Neural cell (in vitro differentiated cells): ENCODE data around the gene AP1S2. TPM values are rescaled to one million over a fixed set of nuclear protein-coding genes. Genes with fewer than 3 reads are reported as not detected.

Experiments
- H2AFZ ChIP-seq: fragments of 200-600, 300-800 bp; sonication (generic), shearing (Covaris generic); 2 replicates; pipeline ENCODE4 v1.6.0; 2014; ENCODE audit warnings: low read depth, mild to moderate bottlenecking, antibody characterized with exemption, low read length, moderate library complexity
- H3F3A ChIP-seq: fragments of 200-600 bp; shearing (Covaris generic); 2 replicates; pipeline ENCODE4 v1.6.1; 2016; ENCODE audit warnings: mild to moderate bottlenecking, moderate library complexity, mixed read lengths, antibody characterized with exemption, low read length; ENCODE audit not compliant: insufficient read depth, poor library complexity, severe bottlenecking
- H3K27ac ChIP-seq: fragments of 200-600, 300-800 bp; sonication (generic), shearing (Covaris generic); 2 replicates; pipeline ENCODE4 v1.5.1; 2014; ENCODE audit warnings: mild to moderate bottlenecking, low read length, moderate library complexity
- H3K27me3 ChIP-seq: fragments of 300-800, 200-600 bp; sonication (generic), shearing (Covaris generic); 2 replicates; pipeline ENCODE4 v1.6.0; 2014; ENCODE audit warnings: mild to moderate bottlenecking, low read depth, low read length, moderate library complexity; ENCODE audit not compliant: insufficient read depth
- H3K36me3 ChIP-seq: fragments of 300-800, 200-600 bp; sonication (generic), shearing (Covaris generic); 2 replicates; pipeline ENCODE4 v1.5.1; 2014; ENCODE audit warnings: mild to moderate bottlenecking, antibody characterized with exemption, low read length, moderate library complexity; ENCODE audit not compliant: insufficient read depth
- H3K4me2 ChIP-seq: fragments of 300-800, 200-600 bp; sonication (generic), shearing (Covaris generic); 2 replicates; pipeline ENCODE4 v1.6.0; 2014; ENCODE audit warnings: mild to moderate bottlenecking, low read length
- H3K4me3 ChIP-seq: fragments of 300-800, 200-600 bp; sonication (generic), shearing (Covaris generic); 2 replicates; pipeline ENCODE4 v1.5.1; 2014; ENCODE audit warnings: mild to moderate bottlenecking, low read length, moderate library complexity
- H3K79me2 ChIP-seq: fragments of 200-600 bp; shearing (Covaris generic); replicated peaks from 2 replicates; pipeline ENCODE4 v1.6.0; 2014; ENCODE audit warnings: mild to moderate bottlenecking, low read length, moderate library complexity; ENCODE audit not compliant: insufficient read depth
- H3K9ac ChIP-seq: fragments of 300-800, 200-600 bp; sonication (generic), shearing (Covaris generic); 2 replicates; pipeline ENCODE4 v1.6.1; 2016; ENCODE audit warnings: mild to moderate bottlenecking, low read length, mixed read lengths
- H3K9me2 ChIP-seq: fragments of 200-600 bp; shearing (Covaris generic); 2 replicates; pipeline ENCODE4 v1.6.1; 2016; ENCODE audit warnings: mild to moderate bottlenecking, low read length, mixed read lengths; ENCODE audit not compliant: insufficient read depth
- H3K9me3 ChIP-seq: fragments of 200-600, 300-800 bp; sonication (generic), shearing (Covaris generic); 2 replicates; pipeline ENCODE4 v1.6.1; 2016; ENCODE audit warnings: mild to moderate bottlenecking, mixed run types, low read length, moderate library complexity, mixed read lengths
- H4K20me1 ChIP-seq: fragments of 200-600 bp; shearing (Covaris generic); 2 replicates; pipeline ENCODE4 v1.6.1; 2016; ENCODE audit warnings: mild to moderate bottlenecking, mixed run types; ENCODE audit not compliant: insufficient read depth
- EP300 ChIP-seq: fragments of 450-650 bp; conservative IDR thresholded peaks from 2 replicates; pipeline ENCODE4 v1.6.1; 2014; ENCODE audit warnings: antibody characterized with exemption, mild to moderate bottlenecking, moderate library complexity; ENCODE audit not compliant: poor library complexity, severe bottlenecking
- EZH2 ChIP-seq: fragments of 200-600, 300-800 bp; shearing (Covaris generic), sonication (generic); IDR thresholded peaks from 2 replicates; pipeline ENCODE4 v1.6.1; 2014; ENCODE audit warnings: antibody characterized with exemption, low read length, borderline replicate concordance, mild to moderate bottlenecking; ENCODE audit not compliant: insufficient read depth, poor library complexity, severe bottlenecking
- MXI1 ChIP-seq: fragments of 450-650 bp; conservative IDR thresholded peaks from 2 replicates; pipeline ENCODE4 v1.6.1; 2014; ENCODE audit warnings: antibody characterized with exemption, mild to moderate bottlenecking; ENCODE audit not compliant: poor library complexity, severe bottlenecking
- POLR2AphosphoS5 ChIP-seq: IDR thresholded peaks from 2 replicates; pipeline ENCODE4 v1.6.1; 2012
- RAD21 ChIP-seq: fragments of 450-650 bp; conservative IDR thresholded peaks from 2 replicates; pipeline ENCODE4 v1.6.1; 2014; ENCODE audit warnings: antibody characterized with exemption, mild to moderate bottlenecking, moderate library complexity
- REST ChIP-seq: IDR thresholded peaks from 2 replicates; pipeline ENCODE4 v1.6.1; 2012; ENCODE audit warnings: borderline replicate concordance
- SMC3 ChIP-seq: fragments of 450-650 bp; conservative IDR thresholded peaks from 2 replicates; pipeline ENCODE4 v1.6.1; 2014; ENCODE audit warnings: antibody characterized with exemption, mild to moderate bottlenecking, moderate library complexity; ENCODE audit not compliant: poor library complexity
- TAF1 ChIP-seq: IDR thresholded peaks from 2 replicates; pipeline ENCODE4 v1.6.1; 2012; ENCODE audit warnings: low read depth
- polyA plus RNA-seq: library from polyadenylated mRNA; depleted of rRNA; stranded (reverse); fragments of >200 nt; gene quantifications from 2 replicates; pipeline ENCODE4 v1.2.3, GENCODE V29; 2014
- TF ChIP-seq, protein P1 (sequence below): fragments of 450-650 bp; IDR thresholded peaks from 2 replicates; pipeline ENCODE4 v1.5.1; 2014; ENCODE audit warnings: antibody characterized with exemption, mild to moderate bottlenecking, moderate library complexity; ENCODE audit not compliant: poor library complexity, severe bottlenecking

AP1S2 gene
- polyA plus RNA-seq, 1 donor from 2014 or later: 160 TPM

GRCh38 chrX:15866147-15866546, 11.5 kb upstream of the AP1S2 start:
- H3K27ac ChIP-seq: no peak overlapping the region
- H3K79me2 ChIP-seq: no peaks in the 10 kb centered on the region
- no peaks in the 10 kb centered on the region for H3F3A ChIP-seq
- H3K4me2 ChIP-seq: no peak overlapping the region
- no peaks in the 10 kb centered on the region for H3K36me3 ChIP-seq
- no peak overlapping the region for H3K4me3 ChIP-seq
- no peaks in the 10 kb centered on the region for H3K27me3 ChIP-seq
- no peak overlapping the region for H2AFZ ChIP-seq
- H3K9me2 ChIP-seq: no peaks in the 10 kb centered on the region
- no peaks in the 10 kb centered on the region for H4K20me1 ChIP-seq
- TF ChIP-seq RAD21 (no peak), REST (no peak), EP300 (no peak), MXI1 (no peak), SMC3 (no peak), EZH2 (no peak), TAF1 (no peak), POLR2AphosphoS5 (no peak)
- TF ChIP-seq, protein P1, sequence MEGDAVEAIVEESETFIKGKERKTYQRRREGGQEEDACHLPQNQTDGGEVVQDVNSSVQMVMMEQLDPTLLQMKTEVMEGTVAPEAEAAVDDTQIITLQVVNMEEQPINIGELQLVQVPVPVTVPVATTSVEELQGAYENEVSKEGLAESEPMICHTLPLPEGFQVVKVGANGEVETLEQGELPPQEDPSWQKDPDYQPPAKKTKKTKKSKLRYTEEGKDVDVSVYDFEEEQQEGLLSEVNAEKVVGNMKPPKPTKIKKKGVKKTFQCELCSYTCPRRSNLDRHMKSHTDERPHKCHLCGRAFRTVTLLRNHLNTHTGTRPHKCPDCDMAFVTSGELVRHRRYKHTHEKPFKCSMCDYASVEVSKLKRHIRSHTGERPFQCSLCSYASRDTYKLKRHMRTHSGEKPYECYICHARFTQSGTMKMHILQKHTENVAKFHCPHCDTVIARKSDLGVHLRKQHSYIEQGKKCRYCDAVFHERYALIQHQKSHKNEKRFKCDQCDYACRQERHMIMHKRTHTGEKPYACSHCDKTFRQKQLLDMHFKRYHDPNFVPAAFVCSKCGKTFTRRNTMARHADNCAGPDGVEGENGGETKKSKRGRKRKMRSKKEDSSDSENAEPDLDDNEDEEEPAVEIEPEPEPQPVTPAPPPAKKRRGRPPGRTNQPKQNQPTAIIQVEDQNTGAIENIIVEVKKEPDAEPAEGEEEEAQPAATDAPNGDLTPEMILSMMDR: no peak
- no peaks in the 10 kb centered on the region for H3K9me3 ChIP-seq
- H3K9ac ChIP-seq: no peak overlapping the region

DNA sequence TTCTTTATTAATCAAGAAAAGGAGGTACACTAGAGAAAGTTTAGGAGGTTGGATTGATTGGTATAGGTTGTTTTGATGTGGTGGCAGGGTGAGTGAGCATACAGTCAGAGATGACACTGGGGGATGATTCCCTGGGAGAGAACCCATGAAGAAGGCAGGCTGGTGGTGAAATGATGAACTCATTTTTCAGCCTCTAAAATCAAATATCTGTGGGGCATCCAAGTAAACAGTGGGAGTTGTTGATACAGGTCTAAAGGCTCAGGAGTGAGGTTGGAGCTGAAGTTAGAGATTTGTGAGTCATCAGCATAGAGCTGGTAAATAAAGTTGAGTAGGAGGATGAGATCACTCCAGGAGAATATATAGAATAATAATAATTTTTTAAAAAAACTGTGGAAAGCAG, 10.0 kb upstream of the AP1S2 start:
- H3K27me3 ChIP-seq: no peaks in the 10 kb centered on the region

More for the DNA sequence above, 10.0 kb upstream of the AP1S2 start:
- H3K4me3 ChIP-seq: no peak overlapping the region
- no peaks in the 10 kb centered on the region for H4K20me1 ChIP-seq
- H3K9ac ChIP-seq: no peak overlapping the region
- H3K27ac ChIP-seq: no peak overlapping the region
- H3K36me3 ChIP-seq: no peaks in the 10 kb centered on the region
- no peak overlapping the region for H3K4me2 ChIP-seq
- no peaks in the 10 kb centered on the region for H3K9me2 ChIP-seq
- no peak overlapping the region for H2AFZ ChIP-seq
- H3K79me2 ChIP-seq: no peaks in the 10 kb centered on the region
- TF ChIP-seq EP300 (no peak), RAD21 (no peak), REST (no peak), TAF1 (no peak), EZH2 (no peak), SMC3 (no peak), MXI1 (no peak), POLR2AphosphoS5 (no peak)
- TF ChIP-seq, protein P1: no peak
- H3F3A ChIP-seq: no peaks in the 10 kb centered on the region
- no peaks in the 10 kb centered on the region for H3K9me3 ChIP-seq
